Activated gamma-delta T cell treated with anti-CD3 and anti-CD28 coated beads, Interleukin-2, amount 50 U/mL, for 16 hours (primary cell): ENCODE results near the gene RIN2.

ENCODE experiments used
- DNase-seq: peaks from one replicate; pipeline ENCODE4 v3.0.0-alpha.2; 2020; ENCODE audit warnings: low read depth

Gene RIN2, protein sequence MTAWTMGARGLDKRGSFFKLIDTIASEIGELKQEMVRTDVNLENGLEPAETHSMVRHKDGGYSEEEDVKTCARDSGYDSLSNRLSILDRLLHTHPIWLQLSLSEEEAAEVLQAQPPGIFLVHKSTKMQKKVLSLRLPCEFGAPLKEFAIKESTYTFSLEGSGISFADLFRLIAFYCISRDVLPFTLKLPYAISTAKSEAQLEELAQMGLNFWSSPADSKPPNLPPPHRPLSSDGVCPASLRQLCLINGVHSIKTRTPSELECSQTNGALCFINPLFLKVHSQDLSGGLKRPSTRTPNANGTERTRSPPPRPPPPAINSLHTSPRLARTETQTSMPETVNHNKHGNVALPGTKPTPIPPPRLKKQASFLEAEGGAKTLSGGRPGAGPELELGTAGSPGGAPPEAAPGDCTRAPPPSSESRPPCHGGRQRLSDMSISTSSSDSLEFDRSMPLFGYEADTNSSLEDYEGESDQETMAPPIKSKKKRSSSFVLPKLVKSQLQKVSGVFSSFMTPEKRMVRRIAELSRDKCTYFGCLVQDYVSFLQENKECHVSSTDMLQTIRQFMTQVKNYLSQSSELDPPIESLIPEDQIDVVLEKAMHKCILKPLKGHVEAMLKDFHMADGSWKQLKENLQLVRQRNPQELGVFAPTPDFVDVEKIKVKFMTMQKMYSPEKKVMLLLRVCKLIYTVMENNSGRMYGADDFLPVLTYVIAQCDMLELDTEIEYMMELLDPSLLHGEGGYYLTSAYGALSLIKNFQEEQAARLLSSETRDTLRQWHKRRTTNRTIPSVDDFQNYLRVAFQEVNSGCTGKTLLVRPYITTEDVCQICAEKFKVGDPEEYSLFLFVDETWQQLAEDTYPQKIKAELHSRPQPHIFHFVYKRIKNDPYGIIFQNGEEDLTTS

DNA sequence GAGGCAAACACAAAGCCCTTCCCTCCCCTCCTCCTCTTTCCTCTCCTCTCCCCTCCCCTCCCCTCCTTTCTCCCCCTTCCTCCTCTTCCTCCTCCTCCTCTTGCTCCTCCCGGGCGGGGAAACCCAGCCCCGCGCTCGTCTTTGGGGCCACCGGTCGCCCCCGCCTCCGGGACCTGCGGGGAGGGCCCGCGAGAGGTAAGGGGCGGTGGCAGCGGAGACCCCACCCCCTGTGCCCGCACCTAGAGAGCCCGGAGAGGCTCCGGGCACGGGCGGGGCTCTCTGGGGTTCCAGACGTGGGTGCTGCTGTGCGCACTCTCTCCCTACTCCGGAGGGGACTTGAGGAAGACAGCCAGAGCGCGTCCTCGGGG, at the start of gene RIN2:
RIN2 (plus strand) TSS at position 126 of the 368 bp plus-strand sequence. CDS start 131,344 bp downstream, outside the sequence.
- DNase-seq = no peak

DNA sequence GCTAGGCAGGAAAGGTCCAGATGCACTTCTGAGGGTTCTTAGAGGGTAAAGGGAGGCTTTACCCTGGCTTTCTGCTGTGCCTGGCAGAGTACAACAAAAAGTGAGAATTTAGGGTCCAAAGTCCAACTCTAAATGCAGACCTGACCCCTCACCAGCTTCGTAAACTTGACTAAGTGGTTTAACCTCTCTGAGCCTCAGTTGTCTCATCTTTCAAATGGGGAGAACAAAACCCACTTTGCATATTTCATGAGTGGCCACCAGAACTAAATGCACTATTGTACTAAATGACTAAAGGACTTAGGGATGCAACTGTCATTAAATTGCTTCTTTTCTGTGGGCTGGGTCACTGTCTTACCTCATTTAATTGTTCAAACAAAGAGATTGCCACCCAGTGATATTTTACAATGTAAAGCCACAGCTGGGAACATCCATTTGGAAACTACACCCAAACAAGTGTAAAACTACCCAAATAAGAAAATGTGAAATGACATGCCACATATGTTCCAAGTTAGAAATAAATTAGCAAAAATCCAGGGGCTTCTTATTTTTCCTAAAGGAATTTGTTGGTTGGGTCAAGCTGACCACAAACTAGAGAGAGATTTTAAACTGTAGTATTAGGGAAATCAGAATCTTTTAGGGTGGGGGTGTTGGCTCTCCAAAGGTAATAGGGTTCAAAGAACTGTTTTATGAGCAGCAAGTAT, 48.3 kb upstream of the RIN2 start:
- no peak for DNase-seq

GRCh38 chr20:19710336-19711120, 47.5 kb upstream of the RIN2 start:
- no peak for DNase-seq

DNA sequence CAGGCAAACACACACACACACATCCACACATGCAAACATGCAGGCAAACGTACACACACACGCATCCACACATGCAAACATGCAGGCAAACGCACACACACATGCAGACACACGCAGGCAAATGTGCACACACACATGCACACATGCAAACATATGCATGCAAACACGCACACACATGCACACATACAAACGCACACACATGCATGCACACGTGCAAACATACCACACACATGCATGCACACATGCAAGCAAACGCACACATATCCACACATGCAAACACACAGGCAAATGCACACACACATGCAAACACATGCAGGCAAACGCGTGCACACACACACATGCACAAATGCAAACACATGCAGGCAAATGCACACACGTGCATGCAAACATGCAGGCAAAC, 46.9 kb upstream of the RIN2 start:
- DNase-seq = no peak

- DNase-seq = no peak
Measured at GRCh38 chr20:19712721-19713260, 45.3 kb upstream of the RIN2 start.

- no peak for DNase-seq
Measured at GRCh38 chr20:19713822-19714578, 44.1 kb upstream of the RIN2 start.

- no peak for DNase-seq
Measured at GRCh38 chr20:19714579-19714840, 43.5 kb upstream of the RIN2 start.

GRCh38 chr20:19715986-19716385, 42.1 kb upstream of the RIN2 start:
- no peak for DNase-seq

DNA sequence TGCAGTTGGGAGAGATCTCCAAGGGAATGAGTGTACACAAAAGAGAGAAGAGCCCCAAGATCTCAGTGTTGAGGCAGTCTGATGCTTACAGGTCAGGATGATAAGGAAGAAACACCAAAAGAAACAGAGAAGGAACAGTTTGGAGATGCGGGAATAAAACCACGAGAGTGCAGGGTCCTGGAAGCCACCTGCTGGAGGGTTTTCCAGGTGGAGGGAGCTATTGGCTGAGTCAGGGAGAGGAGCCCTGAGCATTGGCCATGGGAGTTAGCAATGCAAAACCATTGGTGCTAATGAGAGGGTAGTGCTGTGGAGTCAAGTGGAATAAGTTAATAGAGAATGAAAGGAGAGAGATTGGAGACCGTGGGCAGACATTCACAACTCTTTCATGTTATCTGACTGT, 39.2 kb upstream of the RIN2 start:
- DNase-seq = no peak

- no peak for DNase-seq
Measured at GRCh38 chr20:19720991-19721390, 37.1 kb upstream of the RIN2 start.

DNA sequence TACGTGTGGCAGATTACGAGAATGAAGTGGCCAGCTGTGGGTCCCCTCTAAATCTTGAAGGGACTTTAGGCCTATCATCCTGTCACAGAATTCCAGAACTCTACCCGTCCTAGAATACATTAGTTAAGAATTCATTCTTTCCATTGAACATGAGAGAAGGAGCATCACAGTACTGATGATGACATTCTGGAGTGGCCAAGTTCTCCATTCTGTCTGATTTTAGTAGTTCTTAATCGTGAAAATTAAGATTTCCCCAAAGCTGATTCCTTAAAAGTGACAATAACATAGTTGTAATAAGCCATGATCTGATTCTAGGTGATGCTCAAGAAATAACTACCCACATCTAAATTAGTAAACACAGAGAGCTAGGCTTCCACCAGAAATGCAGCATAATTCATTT, 35.0 kb upstream of the RIN2 start:
- DNase-seq = no peak

DNA sequence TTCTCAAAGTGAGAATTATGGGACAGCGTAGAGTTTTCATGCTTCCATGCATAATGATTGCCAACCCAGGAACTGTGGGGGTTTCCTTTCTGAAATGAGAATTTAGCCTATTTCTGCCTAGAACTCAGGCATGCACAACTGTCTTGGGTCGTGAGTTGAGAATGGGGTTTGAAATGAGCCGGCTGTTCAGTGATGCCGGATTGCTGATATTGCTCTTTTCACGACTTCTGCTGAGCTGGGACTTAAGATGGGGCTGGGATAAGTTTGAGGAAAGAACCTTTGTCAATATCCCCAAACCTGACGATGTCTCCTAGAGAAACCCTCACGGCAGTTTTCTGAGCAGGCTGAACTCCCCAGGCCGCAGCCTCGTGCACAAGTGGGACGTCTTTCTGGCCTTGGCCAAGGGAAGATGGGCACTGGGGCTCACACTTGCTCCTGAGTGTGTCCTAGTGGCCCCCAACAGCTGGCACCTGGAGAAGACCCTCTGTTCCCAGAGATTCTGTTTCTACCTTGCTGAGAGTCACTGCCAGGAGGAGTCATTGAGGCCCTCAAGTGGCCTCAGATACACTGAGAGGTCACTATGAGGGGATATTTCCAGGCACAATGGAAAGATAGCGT, 34.1 kb upstream of the RIN2 start:
- DNase-seq = no peak

DNA sequence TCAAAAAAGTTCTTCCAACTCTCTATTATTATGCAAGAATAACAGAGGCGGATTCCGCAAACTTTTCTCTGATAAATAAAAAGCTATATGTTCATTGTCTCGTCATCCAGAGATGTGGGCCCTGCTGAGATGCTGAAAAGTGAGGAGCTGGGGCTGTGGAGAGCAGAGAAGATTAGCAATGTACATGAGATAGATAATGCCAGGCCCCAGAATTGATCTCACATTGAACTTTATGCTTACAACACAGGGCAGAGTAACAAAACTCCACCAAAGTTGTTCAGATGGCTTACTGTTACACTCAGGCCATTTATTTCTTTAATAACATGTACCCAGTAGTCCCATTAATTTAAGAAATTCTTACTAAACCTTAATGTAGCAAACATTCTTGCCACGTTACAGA, 32.7 kb upstream of the RIN2 start:
- DNase-seq = no peak

DNA sequence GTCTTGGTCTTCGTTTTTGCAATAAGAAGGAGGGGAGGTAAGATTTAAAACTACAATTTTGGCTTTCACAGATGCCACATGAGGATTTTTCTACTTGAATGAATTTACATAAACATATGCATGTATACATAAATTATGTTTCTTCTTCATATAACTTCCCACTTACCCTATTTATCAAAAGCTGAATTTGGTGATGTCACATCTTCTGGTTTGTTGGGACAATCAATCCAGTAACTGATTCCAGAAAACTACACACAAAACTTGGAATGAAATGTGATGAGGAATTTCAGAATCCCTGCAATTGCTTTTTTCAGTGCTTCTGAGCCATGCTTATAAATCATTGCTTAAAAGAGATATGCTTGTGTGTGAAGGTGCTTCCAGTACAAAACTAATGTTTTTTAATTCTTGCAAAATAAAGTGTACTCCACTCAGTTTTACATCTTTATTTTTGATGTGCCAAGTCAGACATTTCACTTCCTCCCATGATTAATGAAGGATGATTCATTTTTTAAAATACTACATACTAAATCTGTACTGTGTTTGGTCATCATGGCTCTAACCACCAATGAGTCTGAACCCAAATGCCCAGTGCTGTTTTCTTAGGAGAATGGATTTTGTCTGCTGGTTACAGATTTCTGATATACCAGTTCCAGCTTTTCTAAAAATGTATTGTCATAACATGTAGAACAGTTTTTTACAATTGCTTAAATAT, 32.1 kb upstream of the RIN2 start:
- DNase-seq = no peak

- DNase-seq = no peak
Measured at GRCh38 chr20:19727251-19727847, 30.7 kb upstream of the RIN2 start.

- DNase-seq = no peak
Measured at GRCh38 chr20:19729672-19730071, 28.4 kb upstream of the RIN2 start.

DNA sequence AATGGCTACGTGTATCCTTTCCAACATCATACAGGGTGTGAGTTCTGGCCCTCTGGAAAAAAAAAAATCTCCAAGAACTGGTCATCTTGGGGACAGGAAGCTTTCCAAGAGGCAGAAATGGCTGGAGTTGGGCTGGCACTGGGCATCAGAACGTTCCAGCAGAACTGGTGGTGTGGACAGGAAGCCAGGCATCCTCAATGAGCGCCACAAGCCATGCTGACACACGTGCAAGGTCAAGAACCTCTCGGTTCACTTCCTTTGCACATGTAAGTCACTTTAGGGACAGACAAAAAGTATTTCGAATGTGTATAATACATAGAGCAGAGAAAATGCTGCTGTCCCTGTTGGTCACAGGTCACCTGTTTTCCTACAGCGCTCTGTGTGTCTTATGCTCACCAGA, 27.4 kb upstream of the RIN2 start:
- DNase-seq = no peak

- no peak for DNase-seq
Measured at GRCh38 chr20:19734811-19735210, 23.2 kb upstream of the RIN2 start.

- no peak for DNase-seq
Measured at GRCh38 chr20:19735446-19735845, 22.6 kb upstream of the RIN2 start.

DNA sequence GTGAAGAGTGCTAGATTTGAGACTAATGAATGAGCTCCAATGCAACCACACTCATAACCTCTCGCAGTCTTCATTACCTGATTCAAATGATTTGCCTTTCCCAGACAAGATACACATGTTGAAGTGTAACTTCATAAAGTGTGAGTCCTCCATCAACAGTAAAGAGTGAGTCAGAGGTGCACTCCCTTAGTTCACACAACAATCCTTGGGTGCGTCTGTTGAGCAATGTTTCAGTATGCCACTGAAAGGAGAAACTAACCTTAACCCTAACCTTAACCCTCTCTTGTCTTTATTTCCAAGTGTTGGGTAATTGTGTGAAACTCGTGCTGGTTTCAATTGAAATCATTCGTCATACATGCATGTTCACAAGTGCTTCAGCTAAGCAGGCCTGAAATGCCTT, 21.0 kb upstream of the RIN2 start:
- no peak for DNase-seq
